HG03196 (cell line): ENCODE results near the gene MYL12B.
A peak's percentile ranks its signal among the peaks of the same experiment; 100 is the strongest.

ENCODE experiments used
- ATAC-seq: cut with Tn5 transposase; IDR thresholded peaks from one replicate; pipeline ENCODE4 v1.9.1; 2021; ENCODE audit not compliant: unreplicated experiment

The MYL12B gene

GRCh38 chr18:3234457-3234856 is 27.5 kb upstream of the MYL12B start:
- no peak for ATAC-seq

GRCh38 chr18:3235846-3236245 is 26.1 kb upstream of the MYL12B start:
- no peak for ATAC-seq

- no peak for ATAC-seq
Measured at GRCh38 chr18:3236470-3236869, 25.5 kb upstream of the MYL12B start.

GRCh38 chr18:3238742-3239141 is 23.2 kb upstream of the MYL12B start:
- ATAC-seq = no peak

DNA sequence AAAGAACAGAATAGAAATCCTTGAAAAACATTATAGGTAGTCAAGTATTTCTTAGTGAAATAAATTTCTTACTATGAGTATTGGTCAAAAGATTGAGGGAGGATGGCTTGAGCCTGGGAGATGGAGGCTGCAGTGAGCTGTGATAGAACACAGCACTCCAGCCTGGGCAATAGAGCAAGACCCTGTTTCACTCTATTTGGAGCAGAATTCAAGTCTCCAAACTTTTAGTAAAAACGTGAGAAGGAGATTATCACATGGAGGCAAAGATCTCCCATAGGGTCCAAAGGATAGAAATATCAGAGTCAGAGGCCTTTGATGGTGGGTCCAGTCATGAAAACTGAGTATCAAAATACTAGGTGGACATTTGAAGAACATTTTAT is 16.8 kb upstream of the MYL12B start:
- no peak for ATAC-seq

DNA sequence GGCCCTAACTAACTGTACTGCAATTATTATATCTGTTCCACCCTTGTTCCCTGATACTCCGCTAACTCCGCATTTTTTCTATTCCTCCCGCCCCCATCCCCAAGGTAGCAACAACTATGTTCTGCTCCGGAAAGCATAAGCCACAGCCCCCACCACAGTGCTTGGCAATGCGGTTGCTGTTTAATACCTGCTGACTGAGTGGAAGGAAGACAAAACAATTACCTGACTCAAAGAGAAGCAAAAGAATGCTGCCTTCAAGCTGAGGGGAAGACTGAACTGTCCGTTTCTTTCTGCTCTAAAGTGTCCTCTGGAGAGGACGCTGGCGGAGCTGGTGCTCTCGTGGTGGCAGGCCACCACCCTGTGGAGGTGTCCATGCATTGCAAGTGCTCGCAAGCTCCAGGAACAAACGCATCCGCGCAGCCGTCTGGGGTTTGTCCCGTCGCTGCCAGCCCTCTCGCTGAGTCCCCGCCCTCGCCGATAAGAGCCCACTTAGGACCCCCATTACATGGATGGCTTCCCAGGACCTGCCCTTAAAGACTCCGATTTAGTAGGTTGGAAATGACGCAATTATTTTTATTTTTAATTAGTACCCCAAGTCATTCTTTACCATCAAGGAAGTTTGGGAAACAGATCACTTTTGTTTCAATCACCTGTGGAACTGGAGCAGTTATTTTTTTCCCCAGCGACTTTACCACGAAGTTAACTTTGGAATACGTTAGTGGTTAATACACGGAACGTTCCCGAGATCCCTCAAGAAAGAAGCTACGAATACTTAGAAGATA is 15.9 kb upstream of the MYL12B start:
- ATAC-seq = peak; percentile 38

- no peak for ATAC-seq
Measured at GRCh38 chr18:3246635-3247239, 15.2 kb upstream of the MYL12B start.

DNA sequence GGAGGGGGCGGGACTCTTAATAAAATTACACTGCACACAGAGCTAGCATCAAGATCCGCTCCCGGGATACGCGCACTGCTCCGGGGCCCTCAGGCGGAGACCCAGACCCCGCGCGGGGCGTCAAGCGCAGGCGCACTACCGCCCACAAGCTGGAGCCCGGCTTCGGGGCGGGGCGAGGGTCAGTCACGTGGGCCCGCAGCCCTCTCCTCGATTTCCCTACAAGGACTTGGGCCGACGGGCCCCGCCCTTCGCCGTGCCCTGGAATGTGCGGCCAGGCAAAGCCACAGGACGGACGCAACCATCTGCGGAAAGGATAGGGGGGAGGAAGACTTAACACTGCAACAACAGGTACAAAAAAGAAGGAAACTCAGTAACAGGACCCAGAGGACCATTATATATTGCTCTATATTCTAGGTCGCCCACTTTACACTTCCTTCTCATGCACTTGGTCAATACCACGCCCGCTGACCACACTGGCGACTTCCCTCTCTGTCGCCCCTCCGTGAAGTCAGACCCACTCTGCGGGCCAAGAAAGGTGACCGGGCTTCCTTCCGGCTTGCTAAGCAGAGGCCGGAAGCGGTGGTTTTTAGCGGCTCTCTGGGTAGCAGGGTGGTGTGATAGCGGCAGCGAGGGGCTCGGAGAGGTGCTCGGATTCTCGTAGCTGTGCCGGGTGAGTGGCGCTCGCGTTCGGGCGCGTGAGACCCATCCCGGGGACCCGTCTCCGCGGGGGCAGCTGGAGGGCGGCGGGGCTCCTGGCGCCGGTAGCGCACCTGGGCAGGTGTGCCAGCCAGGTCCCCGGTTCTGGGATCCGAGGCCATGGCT is 14.5 kb upstream of the MYL12B start, which contains the start of gene MYL12A:
Gene MYL12A, plus strand, starts transcription at position 562 of the 822 bp plus-strand sequence. CDS start 5,447 bp downstream, outside the sequence.
- ATAC-seq = peak; percentile 82

- no peak for ATAC-seq
Measured at GRCh38 chr18:3248062-3248657, 13.8 kb upstream of the MYL12B start.

DNA sequence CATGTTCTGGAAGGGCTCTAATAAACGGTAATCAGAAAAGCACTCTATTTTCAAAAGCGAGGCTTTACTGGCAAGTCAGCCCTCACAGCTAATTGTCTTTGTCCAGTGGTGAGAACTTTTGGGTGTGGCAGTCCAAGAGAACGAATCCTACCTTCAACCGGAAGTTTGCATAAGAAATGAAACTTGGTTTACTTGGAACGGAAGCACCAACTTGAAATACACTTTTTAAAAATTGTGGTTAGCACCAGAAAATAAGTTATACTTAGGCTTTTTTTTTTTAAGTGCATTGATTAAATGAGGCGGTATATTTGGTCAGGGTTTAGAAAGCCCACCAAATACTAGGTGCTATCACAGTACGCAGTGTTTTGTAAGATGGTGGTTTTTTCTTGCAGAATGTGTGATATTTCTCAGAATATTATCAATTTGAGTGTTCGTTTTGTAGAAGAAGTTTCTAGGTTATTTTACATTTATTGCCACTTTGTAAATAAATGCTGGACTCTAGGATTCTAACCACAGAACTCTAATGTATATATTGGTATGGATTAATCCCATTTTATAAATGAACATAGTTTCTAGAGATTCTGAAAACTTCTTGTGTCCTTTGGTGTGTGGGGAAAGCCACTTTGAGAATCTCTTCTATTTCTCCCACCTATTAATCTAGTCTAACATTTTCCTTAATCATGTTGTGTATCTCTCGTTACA is 13.1 kb upstream of the MYL12B start:
- ATAC-seq = no peak

DNA sequence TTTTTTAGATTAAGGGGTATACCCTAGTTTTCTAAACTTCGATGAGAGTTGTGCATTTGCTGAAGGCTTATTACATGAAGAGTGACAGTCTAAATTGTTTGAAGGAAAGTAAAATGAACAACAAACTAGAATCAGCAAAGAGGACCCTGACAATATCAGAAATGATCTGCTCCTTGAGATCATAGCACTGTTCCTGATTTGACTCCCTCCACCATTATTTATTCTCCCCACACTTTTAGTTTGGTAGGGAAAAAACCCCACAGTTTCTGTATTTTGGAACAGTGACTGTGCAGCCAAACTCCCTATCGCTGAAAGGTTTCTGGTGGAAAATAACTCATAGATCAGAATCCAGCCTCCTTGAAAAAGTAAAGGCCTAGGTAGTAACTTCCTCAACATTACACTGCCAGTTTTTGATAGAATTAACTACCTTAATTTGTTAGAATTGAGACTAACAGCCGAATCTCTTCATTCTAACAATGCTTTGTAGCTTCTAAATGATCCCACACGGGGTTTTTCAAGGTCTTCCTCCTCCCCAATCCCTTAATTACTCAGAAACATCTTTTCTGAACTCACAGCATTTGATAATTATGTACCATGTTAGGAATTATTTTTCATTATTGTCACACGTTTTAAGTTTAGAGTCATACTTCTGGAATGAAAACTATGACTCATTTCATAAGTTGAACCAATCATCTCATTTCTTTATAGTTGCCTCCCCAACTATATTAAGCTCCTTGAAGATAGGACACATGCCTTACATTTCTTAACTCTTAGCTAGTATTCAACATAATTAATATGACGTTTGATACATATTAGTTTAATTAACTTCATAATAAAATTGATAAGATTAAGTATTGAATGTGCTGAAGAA is 11.5 kb upstream of the MYL12B start:
- ATAC-seq = no peak

- no peak for ATAC-seq
Measured at GRCh38 chr18:3251249-3251962, 10.5 kb upstream of the MYL12B start.

- no peak for ATAC-seq
Measured at GRCh38 chr18:3251963-3252277, 10.0 kb upstream of the MYL12B start.

DNA sequence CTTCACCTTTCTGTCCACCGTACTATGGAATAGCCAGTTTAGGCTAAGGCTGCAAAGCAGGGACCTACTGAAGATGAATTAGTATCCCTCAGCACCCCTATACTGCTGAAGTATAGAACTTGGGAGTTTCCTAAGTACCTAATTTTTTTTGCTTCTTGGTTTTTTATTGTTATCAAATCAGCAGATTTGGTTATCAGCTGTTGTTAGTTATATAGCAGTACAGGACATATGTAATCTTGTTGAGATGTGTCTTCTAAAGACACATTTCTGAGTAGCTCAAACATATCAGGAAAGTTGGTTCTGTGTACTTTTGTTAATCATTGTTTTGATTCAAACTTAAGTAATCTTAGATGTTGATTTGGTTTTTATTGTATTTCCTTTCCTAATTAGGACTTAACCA is 9.1 kb upstream of the MYL12B start:
- ATAC-seq = no peak

DNA sequence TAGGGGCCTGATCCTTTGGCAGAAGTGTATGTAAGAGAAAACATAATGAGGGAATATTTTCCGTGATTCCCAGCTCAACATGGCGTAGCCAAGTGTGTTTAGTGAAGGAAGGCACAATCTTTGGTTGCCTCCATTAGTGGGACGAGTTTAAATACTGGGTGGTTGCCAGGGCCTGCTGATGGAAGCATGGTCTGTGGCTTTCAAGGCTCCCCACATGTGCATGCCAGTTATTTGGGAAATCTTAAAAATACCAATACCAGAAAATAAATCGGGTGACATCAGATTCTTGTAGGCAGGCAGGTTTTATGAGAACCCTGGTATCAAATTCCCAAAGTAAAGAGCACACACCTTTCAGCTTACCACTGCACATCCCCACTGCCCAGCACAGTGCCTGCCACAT is 7.2 kb upstream of the MYL12B start:
- ATAC-seq = no peak

DNA sequence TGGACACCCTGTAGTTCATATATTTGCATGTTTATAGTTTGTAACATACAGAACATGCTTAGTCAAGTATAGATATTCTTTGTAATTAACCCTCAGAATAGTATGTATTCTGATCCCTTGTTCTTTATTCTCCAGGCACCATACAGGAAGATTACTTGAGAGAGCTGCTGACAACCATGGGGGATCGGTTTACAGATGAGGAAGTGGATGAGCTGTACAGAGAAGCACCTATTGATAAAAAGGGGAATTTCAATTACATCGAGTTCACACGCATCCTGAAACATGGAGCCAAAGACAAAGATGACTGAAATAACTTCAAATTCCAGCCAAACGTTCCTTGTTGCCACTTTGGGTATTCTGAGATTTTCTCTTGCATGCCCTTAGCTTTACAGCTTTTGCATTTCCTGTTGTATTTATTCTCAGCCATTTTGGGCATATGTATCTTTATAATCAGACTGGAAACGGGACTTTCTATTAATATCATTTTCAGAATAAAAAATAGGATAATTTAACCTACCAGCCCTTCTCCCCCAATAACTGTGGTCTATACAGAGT is 6.2 kb upstream of the MYL12B start:
- no peak for ATAC-seq

DNA sequence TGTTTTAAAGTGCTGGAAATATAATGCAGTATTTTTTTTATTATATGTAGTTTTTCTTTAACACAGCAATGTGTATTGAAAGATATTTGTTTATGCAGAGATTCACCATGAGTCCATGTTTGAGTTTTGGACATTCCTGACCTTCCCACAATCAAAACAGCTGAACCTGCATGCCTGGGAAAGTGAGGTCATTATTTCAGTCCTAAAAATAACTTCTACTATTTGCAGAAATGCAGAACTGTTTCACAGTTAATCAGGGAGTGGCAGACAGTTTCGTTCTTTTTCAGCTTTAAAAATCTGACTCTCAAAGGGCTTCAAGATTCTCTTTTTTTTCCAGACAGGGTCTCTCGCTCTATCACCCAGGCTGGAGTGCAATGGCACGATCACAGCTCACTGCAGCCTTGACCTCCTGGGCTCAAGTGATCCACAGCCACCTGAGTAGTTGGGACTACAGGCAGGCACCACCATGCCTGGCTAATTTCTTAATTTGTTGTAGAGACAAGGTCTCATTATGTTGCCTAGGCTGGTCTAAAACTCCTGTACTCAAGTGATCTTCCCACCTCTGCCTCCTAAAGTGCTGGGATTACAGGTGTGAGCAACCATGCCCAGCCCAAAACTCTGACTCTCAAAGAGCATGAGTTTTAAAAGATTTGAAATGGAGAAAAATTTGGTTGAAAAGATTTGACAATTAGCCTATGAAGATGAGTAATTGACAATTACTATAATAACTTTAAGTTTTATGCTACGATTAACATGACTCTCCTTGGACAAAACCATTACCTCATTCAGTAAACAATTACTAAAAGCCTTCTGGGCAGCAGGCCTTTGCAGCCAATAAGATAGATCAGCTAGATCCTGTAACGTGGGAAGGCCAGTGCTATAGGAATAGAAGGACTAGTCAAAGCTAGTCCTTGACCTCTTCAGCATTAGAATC is 5.0 kb upstream of the MYL12B start:
- no peak for ATAC-seq

GRCh38 chr18:3257627-3258120 is 4.3 kb upstream of the MYL12B start:
- ATAC-seq = no peak
